ENCODE measurements around the gene CD7.

DNA sequence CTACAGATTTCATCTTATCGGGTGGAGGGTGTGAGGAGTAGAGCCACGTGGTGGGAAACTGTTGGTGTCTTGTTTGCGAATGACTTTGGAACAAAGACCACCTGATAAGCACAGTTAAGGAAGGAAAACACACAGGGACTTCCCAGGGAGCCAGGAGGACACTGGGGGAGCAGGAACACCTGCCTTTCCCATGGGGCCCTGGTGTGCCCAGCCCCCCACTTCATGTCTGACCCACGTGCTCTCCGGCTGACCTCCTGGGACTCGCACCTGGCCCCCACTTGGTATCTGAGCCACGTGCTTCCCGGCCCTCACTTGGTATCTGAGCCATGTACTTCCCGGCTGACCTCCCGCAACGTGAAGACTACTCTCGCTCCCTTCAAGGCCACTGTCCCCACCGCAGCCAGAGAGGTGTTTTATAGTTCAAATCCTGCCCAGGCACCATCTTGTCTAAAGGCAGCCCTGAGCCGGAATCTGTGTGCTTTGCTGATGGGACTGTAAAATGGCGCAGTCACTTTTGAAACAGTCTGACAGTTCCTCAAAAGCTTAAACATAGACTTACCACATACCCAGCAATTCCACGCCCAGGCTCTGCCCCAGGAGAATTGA lies 38.5 kb downstream of the CD7 start:
- TF ChIP-seq, protein P1, sequence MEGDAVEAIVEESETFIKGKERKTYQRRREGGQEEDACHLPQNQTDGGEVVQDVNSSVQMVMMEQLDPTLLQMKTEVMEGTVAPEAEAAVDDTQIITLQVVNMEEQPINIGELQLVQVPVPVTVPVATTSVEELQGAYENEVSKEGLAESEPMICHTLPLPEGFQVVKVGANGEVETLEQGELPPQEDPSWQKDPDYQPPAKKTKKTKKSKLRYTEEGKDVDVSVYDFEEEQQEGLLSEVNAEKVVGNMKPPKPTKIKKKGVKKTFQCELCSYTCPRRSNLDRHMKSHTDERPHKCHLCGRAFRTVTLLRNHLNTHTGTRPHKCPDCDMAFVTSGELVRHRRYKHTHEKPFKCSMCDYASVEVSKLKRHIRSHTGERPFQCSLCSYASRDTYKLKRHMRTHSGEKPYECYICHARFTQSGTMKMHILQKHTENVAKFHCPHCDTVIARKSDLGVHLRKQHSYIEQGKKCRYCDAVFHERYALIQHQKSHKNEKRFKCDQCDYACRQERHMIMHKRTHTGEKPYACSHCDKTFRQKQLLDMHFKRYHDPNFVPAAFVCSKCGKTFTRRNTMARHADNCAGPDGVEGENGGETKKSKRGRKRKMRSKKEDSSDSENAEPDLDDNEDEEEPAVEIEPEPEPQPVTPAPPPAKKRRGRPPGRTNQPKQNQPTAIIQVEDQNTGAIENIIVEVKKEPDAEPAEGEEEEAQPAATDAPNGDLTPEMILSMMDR (IDR thresholded peaks at IDR 0.05; ENCODE audit: poor library complexity, severe bottlenecking), result no peak
- TF ChIP-seq TAF1 (IDR thresholded peaks at IDR 0.05; ENCODE audit: low read depth) (no peak), RAD21 (conservative IDR thresholded peaks at IDR 0.05) (no peak), EZH2 (IDR thresholded peaks at IDR 0.05; ENCODE audit: borderline replicate concordance, insufficient read depth, low read length, poor library complexity, severe bottlenecking) (no peak), EP300 (conservative IDR thresholded peaks at IDR 0.05; ENCODE audit: poor library complexity, severe bottlenecking) (no peak), POLR2AphosphoS5 (IDR thresholded peaks at IDR 0.05) (no peak), SMC3 (conservative IDR thresholded peaks at IDR 0.05; ENCODE audit: poor library complexity) (no peak), MXI1 (conservative IDR thresholded peaks at IDR 0.05; ENCODE audit: poor library complexity, severe bottlenecking) (no peak)
- TF ChIP-seq, protein P2, sequence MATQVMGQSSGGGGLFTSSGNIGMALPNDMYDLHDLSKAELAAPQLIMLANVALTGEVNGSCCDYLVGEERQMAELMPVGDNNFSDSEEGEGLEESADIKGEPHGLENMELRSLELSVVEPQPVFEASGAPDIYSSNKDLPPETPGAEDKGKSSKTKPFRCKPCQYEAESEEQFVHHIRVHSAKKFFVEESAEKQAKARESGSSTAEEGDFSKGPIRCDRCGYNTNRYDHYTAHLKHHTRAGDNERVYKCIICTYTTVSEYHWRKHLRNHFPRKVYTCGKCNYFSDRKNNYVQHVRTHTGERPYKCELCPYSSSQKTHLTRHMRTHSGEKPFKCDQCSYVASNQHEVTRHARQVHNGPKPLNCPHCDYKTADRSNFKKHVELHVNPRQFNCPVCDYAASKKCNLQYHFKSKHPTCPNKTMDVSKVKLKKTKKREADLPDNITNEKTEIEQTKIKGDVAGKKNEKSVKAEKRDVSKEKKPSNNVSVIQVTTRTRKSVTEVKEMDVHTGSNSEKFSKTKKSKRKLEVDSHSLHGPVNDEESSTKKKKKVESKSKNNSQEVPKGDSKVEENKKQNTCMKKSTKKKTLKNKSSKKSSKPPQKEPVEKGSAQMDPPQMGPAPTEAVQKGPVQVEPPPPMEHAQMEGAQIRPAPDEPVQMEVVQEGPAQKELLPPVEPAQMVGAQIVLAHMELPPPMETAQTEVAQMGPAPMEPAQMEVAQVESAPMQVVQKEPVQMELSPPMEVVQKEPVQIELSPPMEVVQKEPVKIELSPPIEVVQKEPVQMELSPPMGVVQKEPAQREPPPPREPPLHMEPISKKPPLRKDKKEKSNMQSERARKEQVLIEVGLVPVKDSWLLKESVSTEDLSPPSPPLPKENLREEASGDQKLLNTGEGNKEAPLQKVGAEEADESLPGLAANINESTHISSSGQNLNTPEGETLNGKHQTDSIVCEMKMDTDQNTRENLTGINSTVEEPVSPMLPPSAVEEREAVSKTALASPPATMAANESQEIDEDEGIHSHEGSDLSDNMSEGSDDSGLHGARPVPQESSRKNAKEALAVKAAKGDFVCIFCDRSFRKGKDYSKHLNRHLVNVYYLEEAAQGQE (IDR thresholded peaks at IDR 0.05; ENCODE audit: borderline replicate concordance), result no peak
